CD4-positive, alpha-beta T cell treated with Interleukin-21 for 1 hour (primary cell): ENCODE results near the gene PTPRJ.
A peak's percentile ranks its signal among the peaks of the same experiment; 100 is the strongest.

Experiments used
- DNase-seq: peaks from one replicate; pipeline ENCODE4 v3.0.0-alpha.2; 2020

Gene PTPRJ

GRCh38 chr11:48096588-48097525, 116.5 kb downstream of the PTPRJ start:
- DNase-seq = no peak

DNA sequence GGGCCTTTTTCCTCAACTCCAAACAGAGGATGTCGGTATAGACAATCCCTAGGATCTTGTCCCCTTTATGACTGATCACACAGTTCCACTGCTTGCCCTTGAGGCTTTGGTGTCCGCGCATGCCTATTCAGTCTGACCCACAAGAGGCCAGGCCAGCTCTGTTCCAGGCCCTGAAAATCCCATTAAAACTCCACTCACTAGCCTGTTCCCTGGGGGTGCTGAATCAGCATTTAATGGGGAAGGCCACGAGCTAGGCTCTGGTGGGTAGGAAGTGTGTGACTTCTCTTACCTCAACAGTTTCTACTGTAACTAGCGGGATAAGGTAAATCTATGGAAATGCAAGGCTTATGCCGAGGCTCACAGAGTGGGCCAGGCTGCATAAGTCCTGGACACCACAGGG, 117.7 kb downstream of the PTPRJ start:
- DNase-seq = no peak

- DNase-seq = no peak
These were observed 119.6 kb downstream of the PTPRJ start for GRCh38 chr11:48099916-48100446.

- no peak for DNase-seq
These were observed 120.8 kb downstream of the PTPRJ start for GRCh38 chr11:48101044-48101733.

- no peak for DNase-seq
These were observed 121.6 kb downstream of the PTPRJ start for GRCh38 chr11:48101958-48102357.

- DNase-seq = no peak
These were observed 123.5 kb downstream of the PTPRJ start for GRCh38 chr11:48103621-48104567.

DNA sequence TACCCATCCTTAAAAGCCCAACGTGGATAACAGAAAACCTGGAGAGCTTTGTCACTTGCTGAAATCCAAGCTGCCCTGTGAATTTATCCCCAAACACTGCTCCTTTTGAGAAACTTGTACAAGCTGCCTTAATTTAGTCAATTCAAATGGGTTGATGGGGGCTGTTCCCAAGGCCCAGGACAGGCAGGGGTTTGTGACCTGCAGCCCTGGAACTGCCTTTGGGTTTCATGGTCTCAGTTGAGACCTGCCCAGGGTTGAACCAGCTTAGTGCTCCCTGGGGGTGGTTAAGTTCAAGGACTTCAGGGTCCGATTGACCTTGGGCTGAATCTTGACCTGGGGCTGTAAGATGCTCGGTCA, 124.2 kb downstream of the PTPRJ start:
- no peak for DNase-seq

GRCh38 chr11:48105096-48105990, 125.0 kb downstream of the PTPRJ start:
- DNase-seq = no peak

DNA sequence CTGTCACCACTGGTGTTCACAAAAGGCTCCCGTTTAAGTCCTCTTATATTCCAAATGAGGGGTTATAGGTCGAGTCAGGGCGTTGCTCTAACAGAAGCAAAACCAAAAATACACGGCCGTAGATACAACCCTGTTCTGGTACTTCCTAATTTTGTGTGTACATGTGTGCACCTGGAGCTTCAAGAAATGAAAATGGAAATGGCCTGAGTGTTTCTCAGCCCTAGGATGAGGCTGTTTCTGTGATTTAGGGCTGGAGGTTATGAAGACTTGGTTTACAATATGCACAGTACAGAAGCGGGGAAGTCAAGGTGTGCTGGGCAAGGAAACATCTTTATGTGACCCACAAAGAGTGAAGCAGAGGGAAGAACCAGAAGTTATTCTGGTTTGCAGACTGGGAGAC, 125.8 kb downstream of the PTPRJ start:
- DNase-seq = no peak

GRCh38 chr11:48107188-48107704, 126.9 kb downstream of the PTPRJ start:
- DNase-seq = peak; percentile 34

DNA sequence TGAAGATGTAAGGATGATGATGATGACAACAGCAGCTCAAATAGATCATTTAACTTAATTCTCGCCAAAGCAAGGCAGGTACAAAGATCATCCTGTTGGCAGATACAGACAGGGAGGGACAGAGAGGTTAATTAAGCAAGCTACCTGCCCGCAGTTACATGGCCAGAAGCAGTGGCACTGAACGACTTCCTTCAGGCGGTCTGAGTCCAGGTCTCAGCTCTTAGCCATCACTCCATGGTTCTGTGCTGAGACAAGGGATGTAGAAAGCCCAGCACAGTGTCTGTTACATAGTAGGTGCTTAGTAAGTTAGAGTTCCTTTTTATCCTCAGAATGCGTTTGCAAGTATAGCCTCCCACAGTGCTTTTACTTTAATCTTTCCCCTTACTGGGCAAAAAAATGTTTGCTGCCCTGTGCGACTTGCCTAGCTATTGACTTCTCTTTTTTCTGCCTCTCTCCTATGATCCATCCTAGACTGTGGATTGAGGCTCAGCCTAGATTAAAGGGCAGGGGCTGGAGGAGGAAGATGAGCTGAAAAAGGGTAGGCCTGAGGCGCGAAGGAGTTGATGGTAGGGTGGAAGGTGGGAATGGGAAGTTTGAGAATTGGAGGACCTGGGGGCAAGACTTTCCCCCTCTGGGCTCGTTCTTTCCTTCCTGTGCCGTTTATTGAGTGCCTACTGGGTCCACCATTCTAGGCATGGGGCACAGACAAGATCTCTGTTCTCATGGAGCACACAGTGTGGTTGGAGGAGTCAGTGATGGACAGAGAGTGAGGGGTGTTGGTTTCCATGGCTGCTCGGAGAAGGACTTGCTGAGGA, 128.1 kb downstream of the PTPRJ start:
- DNase-seq = no peak

GRCh38 chr11:48109046-48109666, 128.8 kb downstream of the PTPRJ start:
- peak; percentile 56 for DNase-seq

GRCh38 chr11:48110509-48110766, 130.1 kb downstream of the PTPRJ start:
- DNase-seq = no peak

DNA sequence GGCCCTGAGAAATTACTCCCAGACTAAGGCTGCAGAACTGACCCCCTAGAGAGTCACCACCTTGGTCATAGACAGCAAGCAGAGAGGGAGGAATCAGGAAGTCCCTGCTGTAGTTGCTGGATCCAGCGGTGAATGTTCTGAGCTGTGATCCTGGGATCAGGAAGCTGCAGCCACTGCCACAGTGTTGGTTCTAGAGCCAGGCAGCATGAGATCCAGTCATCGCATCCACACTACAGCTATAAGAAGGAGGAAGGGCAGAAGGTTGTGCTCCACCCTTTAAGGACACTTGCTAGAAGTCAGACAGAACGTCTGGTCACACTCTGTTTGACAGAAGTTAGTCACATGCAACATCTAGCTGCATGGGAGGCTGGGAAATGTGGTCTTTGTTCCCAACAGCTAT, 131.5 kb downstream of the PTPRJ start:
- no peak for DNase-seq

GRCh38 chr11:48114740-48115139, 134.4 kb downstream of the PTPRJ start:
- DNase-seq = no peak

DNA sequence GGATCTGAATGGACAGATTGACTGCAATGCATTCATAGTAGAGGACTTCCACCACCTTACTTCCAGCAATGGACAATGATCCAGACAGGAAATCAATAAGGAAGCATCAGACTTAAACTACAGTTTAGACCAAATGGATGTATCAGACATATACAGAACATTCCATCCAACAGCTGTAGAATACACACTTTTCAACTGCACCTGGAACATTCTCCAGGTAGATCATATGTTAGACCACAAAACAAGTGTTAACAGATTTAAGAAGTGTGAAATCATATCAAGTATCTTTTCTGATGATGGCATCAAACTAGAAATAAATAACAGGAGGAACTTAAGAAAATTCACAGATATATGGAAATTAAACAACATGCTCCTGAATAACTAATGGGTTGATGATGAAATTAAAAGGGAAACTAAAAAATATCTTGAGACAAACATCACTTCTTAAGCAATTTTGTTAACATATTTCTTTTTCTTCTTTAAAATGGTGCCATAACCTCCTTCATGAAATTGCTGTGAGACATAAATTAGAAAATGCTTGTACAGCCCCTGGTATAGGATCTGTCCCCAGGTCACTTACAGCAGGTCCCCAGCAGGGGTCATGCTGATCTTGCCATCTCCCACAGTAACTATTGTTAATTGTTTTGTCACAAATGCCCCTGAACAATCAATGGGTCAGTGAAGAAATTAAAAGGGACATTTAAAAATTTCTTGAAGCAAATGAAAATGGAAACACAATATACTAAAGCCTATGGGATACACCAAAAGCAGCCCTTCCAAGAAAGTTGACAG, 136.3 kb downstream of the PTPRJ start:
- DNase-seq = peak; percentile 18

DNA sequence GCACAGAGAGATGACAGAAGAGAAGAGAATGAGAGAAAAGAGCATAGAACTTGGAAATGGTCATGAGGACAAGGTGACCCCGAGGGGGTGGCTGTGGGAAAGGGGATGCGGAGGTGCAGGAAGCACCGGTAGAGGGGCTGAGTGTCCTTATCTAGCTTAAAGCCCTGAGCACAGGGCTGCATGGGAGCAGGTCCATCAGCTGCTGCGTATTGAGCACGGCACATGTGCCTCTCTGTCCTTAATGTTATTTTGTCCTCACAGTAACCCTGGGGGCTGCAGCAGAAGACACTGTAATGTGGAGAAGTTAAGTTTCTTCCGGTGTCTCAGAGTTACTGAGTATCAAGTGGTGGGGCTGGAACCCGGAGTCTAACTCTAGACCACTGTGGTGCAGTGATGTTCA, 141.9 kb downstream of the PTPRJ start:
- DNase-seq = no peak

DNA sequence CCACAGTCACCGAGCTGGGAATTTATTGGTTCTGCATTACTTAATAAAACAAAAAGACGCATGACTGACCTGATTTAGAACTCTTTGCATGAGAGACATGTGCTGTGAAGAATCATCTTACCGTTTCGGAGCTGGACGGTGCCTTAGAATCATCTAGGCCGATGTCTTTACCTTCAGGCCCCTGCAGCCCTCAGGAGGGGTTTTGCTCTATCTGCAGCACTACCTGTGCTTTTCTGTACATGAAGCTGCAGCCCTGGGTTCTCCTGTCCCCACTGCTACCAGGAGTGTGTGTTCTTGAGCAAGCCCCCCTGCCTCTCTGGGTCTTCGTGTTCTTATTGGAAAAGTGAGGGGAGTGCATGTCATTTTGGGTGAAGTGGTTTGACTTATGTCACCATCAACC, 142.3 kb downstream of the PTPRJ start:
- no peak for DNase-seq

DNA sequence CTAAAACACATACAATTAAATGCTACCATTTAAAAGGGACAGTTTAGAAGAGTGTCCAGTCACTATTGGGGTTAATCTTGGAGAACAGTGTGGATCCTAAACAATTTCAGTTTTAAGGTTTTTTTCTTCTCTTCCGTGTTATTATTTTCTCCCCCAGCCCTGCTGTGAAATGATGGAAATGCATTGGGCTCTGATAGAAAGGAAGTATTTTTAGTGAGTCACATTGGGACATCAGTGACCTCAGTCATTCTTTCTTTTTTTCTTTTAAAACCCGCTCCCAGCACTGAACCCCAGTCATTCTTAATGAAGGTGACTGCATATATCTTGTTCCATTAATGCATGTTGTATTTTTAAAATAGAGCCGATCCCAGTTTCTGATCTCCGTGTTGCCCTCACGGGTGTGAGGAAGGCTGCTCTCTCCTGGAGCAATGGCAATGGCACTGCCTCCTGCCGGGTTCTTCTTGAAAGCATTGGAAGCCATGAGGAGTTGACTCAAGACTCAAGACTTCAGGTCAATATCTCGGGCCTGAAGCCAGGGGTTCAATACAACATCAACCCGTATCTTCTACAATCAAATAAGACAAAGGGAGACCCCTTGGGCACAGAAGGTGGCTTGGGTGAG, 143.0 kb downstream of the PTPRJ start:
- DNase-seq = no peak
